HEK293T (cell line): ENCODE measurements around the gene ZNF101.

Experiments
- BHLHE40 ChIP-seq: fragments of 450-650 bp; IDR thresholded peaks from 2 replicates; pipeline ENCODE4 v1.6.1; 2016; ENCODE audit warnings: mild to moderate bottlenecking, moderate library complexity, borderline replicate concordance
- CTBP1 ChIP-seq: fragments of 450-650 bp; IDR thresholded peaks from 2 replicates; pipeline ENCODE4 v1.6.1; 2016; ENCODE audit warnings: borderline replicate concordance
- FOXM1 ChIP-seq: fragments of 450-650 bp; IDR thresholded peaks from 2 replicates; pipeline ENCODE4 v1.6.1; 2017; ENCODE audit warnings: mild to moderate bottlenecking, borderline replicate concordance
- HDGF ChIP-seq: fragments of 450-650 bp; IDR thresholded peaks from 2 replicates; pipeline ENCODE4 v1.6.1; 2017; ENCODE audit warnings: antibody characterized with exemption, borderline replicate concordance
- SP1 ChIP-seq: fragments of 450-650 bp; IDR thresholded peaks from 2 replicates; pipeline ENCODE4 v1.6.1; 2017
- SUZ12 ChIP-seq: fragments of 450-650 bp; IDR thresholded peaks from 2 replicates; pipeline ENCODE4 v1.6.1; 2016; ENCODE audit warnings: mild to moderate bottlenecking

GRCh38 chr19:19642506-19643157, 26.0 kb upstream of the ZNF101 start:
- TF ChIP-seq SP1 (no peak), SUZ12 (no peak), CTBP1 (no peak), BHLHE40 (no peak), HDGF (no peak), FOXM1 (no peak)
